Peyer's patch (tissue), 4 donors: ENCODE results near the gene HUS1.

Experiments used
- POLR2A ChIP-seq, 2 donors: fragments of 450-650 bp; IDR thresholded peaks; one replicate each; pipeline ENCODE4 v1.5.1; 2017; ENCODE audit warnings: antibody characterized with exemption in 2 of 2, mild to moderate bottlenecking in 2 of 2, moderate library complexity in 2 of 2
- TF ChIP-seq, protein P1 (sequence below), 6 experiments: fragments of 450-650 bp in 4 of 6; fragments of 200-600 bp in 2 of 6; sonication (generic) in 1 of 6; IDR thresholded peaks; one replicate each; pipeline ENCODE4 v1.5.1; 2017 to 2019; ENCODE audit warnings: antibody characterized with exemption in 6 of 6, mild to moderate bottlenecking in 3 of 6, moderate library complexity in 1 of 6

DNA sequence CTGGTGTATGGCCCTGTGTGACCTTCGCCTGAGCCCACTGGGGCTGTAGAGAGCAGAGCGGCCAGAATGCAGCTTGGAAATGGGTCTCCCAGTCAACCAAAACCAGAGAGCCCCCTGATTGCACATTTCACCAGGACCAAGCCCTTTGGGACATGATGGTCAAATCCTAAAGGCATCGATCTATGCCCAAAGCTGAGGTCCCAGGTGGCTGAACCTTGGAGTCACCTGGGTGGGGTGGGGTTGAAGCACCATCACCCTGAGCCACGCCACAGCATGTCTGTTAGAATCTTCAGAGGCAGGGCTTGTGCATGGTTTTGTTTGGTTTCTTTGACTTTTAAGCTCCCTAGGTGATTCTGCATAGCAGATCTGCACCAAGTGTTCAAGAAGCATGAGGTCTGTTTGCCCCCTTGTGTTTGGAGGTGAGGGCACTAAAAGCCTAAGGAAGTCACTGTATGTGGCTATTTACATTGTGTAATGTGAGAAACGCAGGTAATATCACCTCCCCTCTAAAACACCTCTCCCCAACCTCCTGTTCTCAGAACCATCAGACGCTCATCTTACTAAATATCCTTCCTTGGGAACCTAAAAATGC lies 40.7 kb downstream of the HUS1 start:
- TF ChIP-seq POLR2A (IDR thresholded peaks at IDR 0.05) = no peak
- TF ChIP-seq, protein P1, sequence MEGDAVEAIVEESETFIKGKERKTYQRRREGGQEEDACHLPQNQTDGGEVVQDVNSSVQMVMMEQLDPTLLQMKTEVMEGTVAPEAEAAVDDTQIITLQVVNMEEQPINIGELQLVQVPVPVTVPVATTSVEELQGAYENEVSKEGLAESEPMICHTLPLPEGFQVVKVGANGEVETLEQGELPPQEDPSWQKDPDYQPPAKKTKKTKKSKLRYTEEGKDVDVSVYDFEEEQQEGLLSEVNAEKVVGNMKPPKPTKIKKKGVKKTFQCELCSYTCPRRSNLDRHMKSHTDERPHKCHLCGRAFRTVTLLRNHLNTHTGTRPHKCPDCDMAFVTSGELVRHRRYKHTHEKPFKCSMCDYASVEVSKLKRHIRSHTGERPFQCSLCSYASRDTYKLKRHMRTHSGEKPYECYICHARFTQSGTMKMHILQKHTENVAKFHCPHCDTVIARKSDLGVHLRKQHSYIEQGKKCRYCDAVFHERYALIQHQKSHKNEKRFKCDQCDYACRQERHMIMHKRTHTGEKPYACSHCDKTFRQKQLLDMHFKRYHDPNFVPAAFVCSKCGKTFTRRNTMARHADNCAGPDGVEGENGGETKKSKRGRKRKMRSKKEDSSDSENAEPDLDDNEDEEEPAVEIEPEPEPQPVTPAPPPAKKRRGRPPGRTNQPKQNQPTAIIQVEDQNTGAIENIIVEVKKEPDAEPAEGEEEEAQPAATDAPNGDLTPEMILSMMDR (IDR thresholded peaks at IDR 0.05) = no peak
